Keratinocyte (primary cell): Measurements from ENCODE around the gene KSR2. TPM values are rescaled to one million over a fixed set of nuclear protein-coding genes. Genes with fewer than 3 reads are reported as not detected.

Source experiments
- DNase-seq: peaks from one replicate; pipeline ENCODE4 v3.0.0-alpha.2; 2011; ENCODE audit warnings: low read depth, missing footprints, low spot score
- FAIRE-seq: peaks from 2 replicates; lab custom pipeline; 2011; peaks lifted over from hg19 to GRCh38; lab: Jason Lieb, UNC
- H2AFZ ChIP-seq: 2 replicates; pipeline ENCODE4 v1.6.0; 2012; ENCODE audit warnings: low read length, control low read depth, inconsistent platforms; ENCODE audit not compliant: control insufficient read depth
- H3K27ac ChIP-seq: 2 replicates; pipeline ENCODE4 v1.5.1; 2011; ENCODE audit warnings: low read length; ENCODE audit not compliant: control insufficient read depth, insufficient read depth
- H3K27me3 ChIP-seq: 3 replicates; pipeline ENCODE4 v1.6.0; 2011; ENCODE audit warnings: low read length; ENCODE audit not compliant: control insufficient read depth, insufficient read depth; ENCODE audit errors: extremely low read depth
- H3K36me3 ChIP-seq, 2 experiments: 2 replicates in 1 of 2; 3 replicates in 1 of 2; pipeline ENCODE4 v1.5.1; 2011; ENCODE audit warnings: low read length in 2 of 2, mild to moderate bottlenecking in 1 of 2; ENCODE audit not compliant: control insufficient read depth in 2 of 2, insufficient read depth in 2 of 2; ENCODE audit errors: extremely low read depth in 1 of 2
- H3K4me1 ChIP-seq: 3 replicates; pipeline ENCODE4 v1.5.1; 2011; ENCODE audit warnings: low read length; ENCODE audit not compliant: control insufficient read depth, insufficient read depth; ENCODE audit errors: extremely low read depth
- H3K4me2 ChIP-seq: 3 replicates; pipeline ENCODE4 v1.6.0; 2011; ENCODE audit warnings: low read depth, low read length; ENCODE audit not compliant: control insufficient read depth, insufficient read depth; ENCODE audit errors: extremely low read depth
- H3K4me3 ChIP-seq, 3 experiments: fragments of 200-600 bp in 1 of 3; sonication (generic) in 1 of 3; 2 replicates in 2 of 3; 3 replicates in 1 of 3; pipeline ENCODE4 v1.5.1; 2011 to 2016; ENCODE audit warnings: low read length in 3 of 3, mild to moderate bottlenecking in 3 of 3, control low read depth in 2 of 3, inconsistent platforms in 1 of 3, low read depth in 1 of 3, mixed read lengths in 1 of 3, mixed run types in 1 of 3, moderate library complexity in 1 of 3; ENCODE audit not compliant: control insufficient read depth in 2 of 3, insufficient read depth in 2 of 3; ENCODE audit errors: extremely low read depth in 1 of 3
- H3K79me2 ChIP-seq: 2 replicates; pipeline ENCODE4 v1.6.0; 2012; ENCODE audit warnings: low read length; ENCODE audit not compliant: control insufficient read depth, insufficient read depth
- H3K9ac ChIP-seq: 3 replicates; pipeline ENCODE4 v1.6.0; 2011; ENCODE audit warnings: low read length; ENCODE audit not compliant: control insufficient read depth, insufficient read depth; ENCODE audit errors: extremely low read depth
- H3K9me1 ChIP-seq: 3 replicates; pipeline ENCODE4 v1.6.0; 2011; ENCODE audit warnings: low read length; ENCODE audit not compliant: control insufficient read depth, insufficient read depth; ENCODE audit errors: extremely low read depth
- H3K9me3 ChIP-seq: 2 replicates; pipeline ENCODE4 v1.5.1; 2012; ENCODE audit warnings: low read depth, low read length; ENCODE audit not compliant: control insufficient read depth
- H4K20me1 ChIP-seq: 3 replicates; pipeline ENCODE4 v1.6.0; 2011; ENCODE audit warnings: low read length; ENCODE audit not compliant: control insufficient read depth, insufficient read depth; ENCODE audit errors: extremely low read depth
- EZH2 ChIP-seq: IDR thresholded peaks from one replicate; pipeline ENCODE4 v1.6.1; 2012; ENCODE audit warnings: inconsistent platforms, mild to moderate bottlenecking, low read length, moderate library complexity
- dilution Hi-C: fragments of 300-500 bp; cut with MboI; formaldehyde crosslinking; loops from one replicate; pipeline ENCODE4 v1.7.0; 2020; ENCODE audit warnings: low sequenced_read_pairs; ENCODE audit not compliant: extremely low pct_ligation_motif_present
- polyA plus RNA-seq, 5 experiments: library from polyadenylated mRNA; depleted of rRNA in 3 of 5; stranded (reverse) in 3 of 5; stranded (forward) in 1 of 5; unstranded in 1 of 5; fragments of >200 nt; gene quantifications; 1 replicate in 1 of 5; 2 replicates in 3 of 5; 3 replicates in 1 of 5; pipeline versions ENCODE4 v1.2.1 to v1.2.3, GENCODE V29; 2011 to 2012; ENCODE audit warnings: missing spikeins in 2 of 5, low read depth in 1 of 5, low replicate concordance in 1 of 5
- TF ChIP-seq, protein P1 (sequence below), 3 experiments: IDR thresholded peaks in 1 of 3; conservative IDR thresholded peaks in 1 of 3; optimal IDR thresholded peaks in 1 of 3; 2 replicates in 2 of 3; 3 replicates in 1 of 3; pipeline versions ENCODE3 to v1.5.1; 2011; ENCODE audit warnings: low read length in 3 of 3, mild to moderate bottlenecking in 3 of 3, moderate library complexity in 2 of 3, control low read depth in 1 of 3, inconsistent platforms in 1 of 3; ENCODE audit not compliant: insufficient read depth in 2 of 3; ENCODE audit errors: extremely low read depth in 1 of 3

Gene KSR2
- polyA plus RNA-seq, 1 donor (not counting 4 experiments of a cell fraction or from before 2014, with no cell fraction given) = 0.01 TPM

DNA sequence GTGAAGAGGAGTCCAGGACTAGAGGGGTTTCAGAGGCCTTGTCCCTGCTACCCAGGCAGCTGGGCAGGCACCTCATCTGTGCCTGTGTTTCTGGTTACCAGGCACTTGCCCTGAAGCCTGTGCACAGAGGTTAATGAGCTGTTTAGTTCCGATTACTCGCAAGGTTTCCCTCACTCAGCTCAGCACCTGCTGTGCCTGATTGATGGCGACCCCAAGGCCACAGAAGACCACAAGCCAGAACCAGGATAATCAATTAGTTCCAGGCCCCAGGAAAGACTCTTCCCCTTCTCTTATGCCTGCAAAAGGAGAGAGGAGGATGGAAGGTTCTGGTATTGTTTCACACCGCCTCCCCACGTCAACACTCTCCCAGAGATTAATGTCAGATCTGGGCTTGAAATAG is 518.6 kb downstream of the KSR2 start:
- TF ChIP-seq EZH2 = no peak
- TF ChIP-seq, protein P1, sequence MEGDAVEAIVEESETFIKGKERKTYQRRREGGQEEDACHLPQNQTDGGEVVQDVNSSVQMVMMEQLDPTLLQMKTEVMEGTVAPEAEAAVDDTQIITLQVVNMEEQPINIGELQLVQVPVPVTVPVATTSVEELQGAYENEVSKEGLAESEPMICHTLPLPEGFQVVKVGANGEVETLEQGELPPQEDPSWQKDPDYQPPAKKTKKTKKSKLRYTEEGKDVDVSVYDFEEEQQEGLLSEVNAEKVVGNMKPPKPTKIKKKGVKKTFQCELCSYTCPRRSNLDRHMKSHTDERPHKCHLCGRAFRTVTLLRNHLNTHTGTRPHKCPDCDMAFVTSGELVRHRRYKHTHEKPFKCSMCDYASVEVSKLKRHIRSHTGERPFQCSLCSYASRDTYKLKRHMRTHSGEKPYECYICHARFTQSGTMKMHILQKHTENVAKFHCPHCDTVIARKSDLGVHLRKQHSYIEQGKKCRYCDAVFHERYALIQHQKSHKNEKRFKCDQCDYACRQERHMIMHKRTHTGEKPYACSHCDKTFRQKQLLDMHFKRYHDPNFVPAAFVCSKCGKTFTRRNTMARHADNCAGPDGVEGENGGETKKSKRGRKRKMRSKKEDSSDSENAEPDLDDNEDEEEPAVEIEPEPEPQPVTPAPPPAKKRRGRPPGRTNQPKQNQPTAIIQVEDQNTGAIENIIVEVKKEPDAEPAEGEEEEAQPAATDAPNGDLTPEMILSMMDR (optimal IDR thresholded peaks at IDR 0.05 in 1 of 3, IDR thresholded peaks at IDR 0.05 in 1 of 3, conservative IDR thresholded peaks at IDR 0.05 in 1 of 3; ENCODE audit: extremely low read depth in 1 of 3, insufficient read depth in 2 of 3, low read length in 3 of 3) = no peak
- Histone ChIP-seq H3K4me3 (no peak overlapping the region), H3K9me3 (no peaks in the 10 kb centered on the region), H3K4me2 (no peak overlapping the region), H3K27me3 (no peaks in the 10 kb centered on the region), H3K9me1 (no peaks in the 10 kb centered on the region), H3K27ac (no peak overlapping the region), H2AFZ (no peak overlapping the region), H3K36me3 (no peaks in the 10 kb centered on the region), H3K9ac (no peak overlapping the region), H3K79me2 (no peaks in the 10 kb centered on the region), H3K4me1 (no peaks in the 10 kb centered on the region), H4K20me1 (no peaks in the 10 kb centered on the region)
- dilution Hi-C loops = no loop called here
- DNase-seq (no peak), FAIRE-seq (no peak)

DNA sequence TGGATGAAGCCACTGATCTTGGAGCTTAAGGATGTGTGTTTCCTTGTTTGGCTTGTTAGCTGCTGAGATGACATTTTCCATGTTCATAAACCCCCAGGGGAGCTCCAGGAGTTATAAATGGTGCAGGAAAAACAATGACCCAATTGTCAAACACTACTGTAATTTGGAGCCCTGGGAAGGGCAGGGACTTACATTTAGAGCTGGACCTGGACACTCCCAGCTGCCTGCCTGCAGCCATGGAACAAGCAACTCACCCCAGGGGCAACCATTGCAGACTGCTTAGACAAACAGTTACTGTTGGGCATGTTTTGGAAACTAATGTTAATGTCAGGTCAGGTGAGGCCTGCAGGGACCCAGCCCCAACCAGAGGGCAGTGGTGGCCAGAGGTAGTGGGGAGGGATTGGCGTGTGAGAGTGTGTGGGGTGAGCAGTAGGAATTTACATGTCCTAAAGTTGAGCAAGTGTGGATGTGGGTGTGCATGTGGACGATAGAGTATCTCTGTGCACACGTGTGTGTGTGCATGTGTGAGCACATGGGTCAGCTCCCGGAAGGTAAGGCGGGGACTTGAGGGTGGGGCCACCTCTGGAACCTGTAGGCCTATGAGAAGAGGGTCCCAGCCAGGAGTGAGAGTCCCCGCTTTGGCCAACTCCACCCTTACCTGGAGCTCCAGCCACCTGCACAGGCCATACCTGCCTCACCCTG is 521.0 kb downstream of the KSR2 start:
- H4K20me1 ChIP-seq = no peaks in the 10 kb centered on the region
- no peaks in the 10 kb centered on the region for H3K36me3 ChIP-seq
- TF ChIP-seq, protein P1 (optimal IDR thresholded peaks at IDR 0.05 in 1 of 3, IDR thresholded peaks at IDR 0.05 in 1 of 3, conservative IDR thresholded peaks at IDR 0.05 in 1 of 3; ENCODE audit: extremely low read depth in 1 of 3, insufficient read depth in 2 of 3, low read length in 3 of 3) = no peak
- TF ChIP-seq EZH2 = no peak
- FAIRE-seq = no peak
- no peak overlapping the region for H3K4me3 ChIP-seq
- no peak overlapping the region for H3K27ac ChIP-seq
- no peaks in the 10 kb centered on the region for H3K9me3 ChIP-seq
- no peak for DNase-seq
- no peaks in the 10 kb centered on the region for H3K4me1 ChIP-seq
- dilution Hi-C loops = no loop called here
- no peaks in the 10 kb centered on the region for H3K9me1 ChIP-seq
- H3K79me2 ChIP-seq = no peaks in the 10 kb centered on the region
- H3K9ac ChIP-seq = no peak overlapping the region
- H2AFZ ChIP-seq = no peak overlapping the region
- H3K27me3 ChIP-seq = no peaks in the 10 kb centered on the region
- no peak overlapping the region for H3K4me2 ChIP-seq
